NCI-H2107 treated with DMSO at 0.1 percent for 48 hours (cell line): Measurements from ENCODE around the gene TNFRSF12A.
"Not testable (repeated sequence)": the region's sequence is repeated elsewhere in the genome, so short reads cannot be mapped to it uniquely, and the experiment has no call there.

ENCODE experiments used
- DNase-seq: peaks from one replicate; lab custom pipeline; 2025; ENCODE audit not compliant: unreplicated experiment; lab: John Stamatoyannopoulos, UW

Gene TNFRSF12A

DNA sequence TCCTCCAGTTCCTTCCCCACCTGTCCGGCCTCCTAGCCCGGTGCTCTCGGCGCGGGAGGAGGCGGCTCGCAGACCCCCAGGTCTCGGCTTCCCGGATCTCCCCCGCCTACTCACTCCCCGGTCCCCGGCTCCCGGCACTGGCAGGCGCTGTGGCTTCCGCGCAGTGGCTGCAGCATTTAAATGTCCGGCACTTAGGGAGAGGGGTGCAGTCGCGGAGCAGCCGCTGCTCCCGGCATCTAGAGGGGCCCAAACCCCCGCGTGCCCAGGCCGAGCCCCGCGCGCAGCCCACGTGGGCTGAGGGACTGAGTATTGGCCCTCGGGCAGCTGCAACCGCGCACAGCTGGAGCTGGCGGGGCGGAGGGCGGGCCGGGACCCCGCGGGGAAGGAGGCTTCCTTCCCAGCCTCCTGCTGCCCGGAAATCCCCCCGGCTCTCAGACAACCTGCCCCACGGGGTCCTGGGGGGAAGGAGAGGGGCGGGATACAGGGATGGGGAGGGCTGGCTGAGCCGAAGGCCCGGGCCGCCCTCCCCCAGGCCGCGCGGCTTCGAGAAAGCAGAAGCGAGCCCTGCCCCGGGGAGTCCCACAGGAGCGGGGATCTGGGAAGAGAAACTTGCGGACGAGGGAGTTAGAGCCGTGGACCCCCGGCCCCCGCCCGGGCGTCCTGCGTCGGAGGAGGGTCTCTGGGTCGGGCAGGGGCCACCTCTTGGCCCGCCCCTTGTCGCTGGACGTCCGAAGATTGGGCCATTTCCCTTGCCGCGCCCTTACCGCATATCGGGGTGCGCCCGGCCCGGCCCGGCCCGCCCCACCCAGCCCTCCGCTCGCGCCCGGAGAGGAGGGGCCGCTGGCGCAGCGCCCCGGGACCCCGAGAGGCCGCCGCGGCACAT, 25.8 kb downstream of the TNFRSF12A start, which contains the start of gene MMP25:
Gene MMP25 (plus strand): TSS at position 804 of the 883 bp plus-strand sequence. CDS start 357 bp downstream, outside the sequence.
- no peak for DNase-seq

DNA sequence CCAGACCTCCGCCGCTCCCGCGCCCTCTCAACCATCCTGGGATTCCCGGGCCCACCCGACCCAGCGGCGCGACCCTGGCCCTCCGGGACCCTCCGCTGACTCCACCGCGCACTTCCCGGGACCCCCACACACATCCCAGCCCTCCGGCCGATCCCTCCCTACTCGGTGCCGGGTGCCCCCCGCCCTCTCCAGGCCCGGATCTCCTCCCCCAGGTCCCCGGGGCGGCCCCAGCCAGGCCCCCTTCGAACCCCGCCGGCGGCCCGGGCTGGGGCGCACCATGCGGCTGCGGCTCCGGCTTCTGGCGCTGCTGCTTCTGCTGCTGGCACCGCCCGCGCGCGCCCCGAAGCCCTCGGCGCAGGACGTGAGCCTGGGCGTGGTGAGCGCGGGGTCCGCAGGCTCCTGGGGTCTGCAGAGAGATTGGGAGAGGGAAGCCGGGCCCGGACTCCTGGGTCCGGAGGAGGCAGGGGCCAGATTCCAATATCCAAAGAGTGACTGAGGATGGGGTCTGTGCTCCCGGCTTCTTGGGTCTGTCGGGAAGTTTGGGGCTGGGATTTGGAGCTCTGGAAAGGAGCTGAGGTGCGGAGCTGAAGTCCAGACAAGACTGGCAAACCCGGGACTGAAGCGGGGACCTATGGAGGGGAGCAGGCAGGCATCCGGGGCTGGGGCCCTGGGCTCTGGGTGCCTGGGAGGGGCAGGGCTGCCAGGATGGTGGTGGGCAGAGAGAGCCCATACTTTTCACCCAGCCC, 26.6 kb downstream of the TNFRSF12A start:
- no peak for DNase-seq

GRCh38 chr16:3047387-3047720, 27.2 kb downstream of the TNFRSF12A start:
- DNase-seq = no peak

- no peak for DNase-seq
These were observed 29.8 kb downstream of the TNFRSF12A start for GRCh38 chr16:3049921-3050481.

- no peak for DNase-seq
These were observed 30.3 kb downstream of the TNFRSF12A start for GRCh38 chr16:3050487-3050886.

GRCh38 chr16:3051009-3051408, 30.8 kb downstream of the TNFRSF12A start:
- no peak for DNase-seq

- no peak for DNase-seq
These were observed 31.3 kb downstream of the TNFRSF12A start for GRCh38 chr16:3051494-3051893.

DNA sequence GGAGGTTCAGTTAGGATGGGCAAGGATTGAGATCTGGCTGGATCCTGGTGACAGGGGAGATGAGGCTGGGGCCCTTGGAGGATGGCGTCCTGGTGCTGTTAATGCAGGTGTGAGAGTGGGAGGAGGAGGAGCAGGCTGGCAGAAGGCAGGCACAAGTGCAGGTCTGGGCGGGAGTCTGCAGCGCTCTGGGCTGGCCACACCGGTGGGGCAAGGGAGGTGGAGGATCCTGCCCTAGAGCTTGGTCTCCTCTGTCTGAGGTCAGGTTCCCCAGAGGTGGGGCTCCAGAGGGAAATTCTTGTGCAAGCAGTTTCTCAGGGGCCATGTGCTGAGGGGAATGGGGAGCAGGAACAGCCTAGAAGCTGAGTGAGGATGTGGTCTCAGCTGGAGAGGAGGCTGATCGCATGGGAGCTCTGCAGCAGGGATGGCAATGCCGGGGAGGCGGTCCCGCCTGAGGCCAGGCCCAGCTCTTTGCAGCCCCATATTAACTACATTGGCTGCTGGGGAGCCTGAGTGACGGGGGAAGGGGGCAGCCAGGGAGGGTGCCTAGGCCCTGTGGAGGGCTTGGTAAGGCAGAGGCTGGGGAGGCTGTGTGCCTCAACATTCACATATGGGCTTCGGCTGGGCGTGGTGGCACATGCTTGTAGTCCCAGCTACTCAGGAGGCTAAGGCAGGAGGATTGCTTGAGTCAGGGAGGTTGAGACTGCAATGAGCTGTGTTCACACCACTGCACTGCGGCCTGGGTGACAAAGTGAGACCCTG, 32.6 kb downstream of the TNFRSF12A start:
- DNase-seq = not testable (repeated sequence)

GRCh38 chr16:3053330-3053710, 33.2 kb downstream of the TNFRSF12A start:
- DNase-seq = not testable (repeated sequence)

GRCh38 chr16:3054965-3055733, 35.0 kb downstream of the TNFRSF12A start:
- no peak for DNase-seq

DNA sequence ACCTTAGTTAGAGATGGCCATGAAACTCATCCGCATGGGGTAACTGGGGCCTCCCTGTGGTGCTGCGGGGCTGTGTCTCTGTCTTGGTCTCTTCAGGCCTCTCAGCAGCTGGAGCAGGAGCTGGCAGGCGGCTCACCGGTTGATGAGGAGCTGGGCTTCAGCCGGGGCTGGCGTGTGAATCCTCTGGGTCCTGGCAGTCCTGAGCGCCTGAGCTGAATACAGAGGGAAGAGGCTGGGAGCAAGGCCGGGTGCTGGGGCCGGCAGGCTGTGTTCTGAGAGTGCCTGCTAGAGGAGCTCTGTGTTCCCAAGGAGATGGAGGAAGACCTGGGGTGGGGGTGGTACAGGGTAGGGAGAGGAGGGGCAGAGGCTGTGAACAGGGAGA, 35.6 kb downstream of the TNFRSF12A start:
- DNase-seq = not testable (repeated sequence)

DNA sequence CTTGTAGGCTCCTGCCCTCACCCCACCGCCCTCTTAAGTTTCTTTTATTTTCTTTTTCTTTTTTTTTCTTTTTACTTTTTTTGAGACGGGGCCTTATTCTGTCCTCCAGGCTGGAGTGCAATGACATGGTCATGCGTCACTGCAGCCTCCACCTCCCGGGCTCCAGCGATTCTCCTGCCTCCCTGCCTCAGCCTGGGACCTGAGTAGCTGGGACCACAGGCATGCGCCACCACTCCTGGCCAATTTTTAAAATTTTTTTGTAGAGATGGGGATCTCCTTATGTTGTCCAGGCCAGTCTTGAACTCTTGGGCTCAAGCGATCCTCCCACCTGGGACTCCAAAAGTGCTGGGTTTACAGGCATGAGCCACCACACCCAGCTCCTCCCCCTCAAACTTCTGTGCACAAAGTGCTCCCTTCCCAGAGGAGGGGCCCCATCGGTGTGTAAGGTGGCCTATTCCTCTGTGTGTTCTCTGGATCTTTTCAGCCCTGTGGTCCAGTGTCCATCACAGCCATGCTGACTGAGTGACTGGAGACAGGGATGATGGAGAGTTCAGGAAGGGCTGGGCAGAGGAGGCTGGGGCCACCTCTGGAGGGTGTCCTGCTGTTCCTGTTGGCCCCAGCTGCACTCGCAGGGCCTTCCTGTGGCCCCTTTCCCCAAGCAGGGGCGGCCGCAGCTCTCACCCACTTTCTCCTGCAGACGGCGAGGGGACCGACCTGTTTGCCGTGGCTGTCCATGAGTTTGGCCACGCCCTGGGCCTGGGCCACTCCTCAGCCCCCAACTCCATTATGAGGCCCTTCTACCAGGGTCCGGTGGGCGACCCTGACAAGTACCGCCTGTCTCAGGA, 36.4 kb downstream of the TNFRSF12A start:
- no peak for DNase-seq

DNA sequence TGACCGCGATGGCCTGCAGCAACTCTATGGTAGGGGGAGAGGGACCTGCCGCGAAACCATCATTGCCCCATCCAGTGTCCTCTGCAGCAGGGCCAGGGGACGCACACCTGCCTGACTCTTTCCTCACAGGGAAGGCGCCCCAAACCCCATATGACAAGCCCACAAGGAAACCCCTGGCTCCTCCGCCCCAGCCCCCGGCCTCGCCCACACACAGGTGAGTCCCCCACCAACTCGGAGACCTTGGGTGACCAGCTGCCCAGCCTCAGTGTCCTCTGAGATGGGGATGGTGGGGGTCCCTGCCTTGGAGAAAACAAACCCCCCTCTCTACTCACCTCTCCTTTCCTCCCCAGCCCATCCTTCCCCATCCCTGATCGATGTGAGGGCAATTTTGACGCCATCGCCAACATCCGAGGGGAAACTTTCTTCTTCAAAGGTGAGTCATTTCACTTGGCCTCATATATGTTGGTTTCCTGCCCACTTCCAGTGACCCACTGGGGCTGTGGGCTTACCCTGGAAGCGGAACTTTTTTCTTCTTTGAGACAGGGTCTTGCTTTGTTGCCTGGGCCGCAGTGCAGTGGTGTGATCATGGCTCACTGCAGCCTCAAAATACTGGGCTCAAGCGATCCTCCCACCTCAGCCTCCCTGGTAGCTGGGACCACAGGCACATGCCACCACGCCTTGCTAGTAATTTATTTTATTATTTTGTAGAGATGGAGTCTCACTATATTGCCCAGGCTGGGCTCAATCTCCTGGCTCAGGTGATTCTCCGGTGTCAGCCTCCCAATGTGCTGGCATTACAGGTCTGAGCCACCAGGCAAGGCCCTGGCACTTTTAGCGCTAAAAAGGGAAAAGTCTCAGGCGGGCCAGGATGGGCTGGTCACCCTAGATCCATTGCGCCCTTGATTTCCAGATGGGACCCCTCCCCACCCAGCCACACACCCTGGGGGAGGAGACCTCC, 37.3 kb downstream of the TNFRSF12A start:
- DNase-seq = no peak

GRCh38 chr16:3058139-3059030, 38.2 kb downstream of the TNFRSF12A start:
- no peak for DNase-seq

GRCh38 chr16:3059041-3059722, 39.0 kb downstream of the TNFRSF12A start:
- no peak for DNase-seq

GRCh38 chr16:3059723-3060242, 39.6 kb downstream of the TNFRSF12A start:
- no peak for DNase-seq
